Measurements from ENCODE around the gene RBM5.
"Not testable (repeated sequence)": the region's sequence is repeated elsewhere in the genome, so short reads cannot be mapped to it uniquely, and the experiment has no call there.

The RBM5 gene

DNA sequence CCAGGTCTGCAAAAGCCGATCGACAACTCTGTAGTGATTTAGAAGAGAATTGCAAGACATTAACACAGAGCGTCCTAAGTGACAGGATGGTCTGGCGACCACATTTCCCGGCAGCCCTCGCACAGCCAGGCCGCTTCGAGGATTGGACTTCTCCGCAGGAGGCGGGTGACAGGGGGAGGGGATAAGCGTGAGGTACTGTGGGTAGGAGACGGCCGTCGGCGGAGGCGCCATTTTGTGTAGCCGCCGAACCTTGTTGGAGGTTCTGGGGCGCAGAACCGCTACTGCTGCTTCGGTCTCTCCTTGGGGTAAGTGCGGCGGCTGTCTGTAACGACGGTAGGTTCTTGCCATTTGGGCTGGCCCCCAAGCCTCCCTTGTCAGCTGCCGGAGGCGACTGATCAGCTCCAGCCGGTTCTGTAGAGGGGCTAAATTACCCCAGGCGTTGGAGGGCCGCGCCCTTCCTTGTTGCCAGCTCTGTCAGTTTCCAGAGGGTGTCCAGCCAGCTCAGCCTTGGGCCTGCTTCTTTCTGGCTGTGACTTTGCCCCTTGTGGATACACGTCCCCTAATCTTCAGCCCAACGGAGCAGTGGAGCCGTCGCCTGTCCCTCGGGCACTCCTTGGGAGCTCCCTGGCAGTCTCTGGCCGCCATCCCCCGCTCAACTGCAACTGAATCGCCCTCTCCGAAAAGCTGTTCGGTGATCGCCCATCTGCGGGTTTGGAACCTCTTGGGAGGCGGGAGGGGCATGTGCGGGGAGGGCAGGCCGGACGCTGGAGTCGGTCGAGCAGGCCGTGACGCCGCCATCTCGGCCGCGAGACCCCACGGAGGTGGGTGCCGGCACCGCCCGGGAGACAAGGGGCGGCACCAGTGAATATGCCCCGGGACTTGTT lies at the start of gene RBM5:
Gene RBM5 (plus strand): TSS at position 195 of the 884 bp plus-strand sequence. CDS start 1,516 bp downstream, outside the sequence.
- H3K4me1 Mint-ChIP-seq: peaks cover 33% of the 10 kb centered on the region
- ATAC-seq: peak; percentile 100
- DNase-seq: peak; percentile 89 to 94
- no peaks in the 10 kb centered on the region for H3K27me3 Mint-ChIP-seq
- H3K27ac Mint-ChIP-seq: peak within 1 kb of the TSS; percentile 99 to 100
- peak within 1 kb of the TSS; percentile 91 to 96 for H3K4me3 Mint-ChIP-seq
- no peaks in the 10 kb centered on the region for H3K9me3 Mint-ChIP-seq

DNA sequence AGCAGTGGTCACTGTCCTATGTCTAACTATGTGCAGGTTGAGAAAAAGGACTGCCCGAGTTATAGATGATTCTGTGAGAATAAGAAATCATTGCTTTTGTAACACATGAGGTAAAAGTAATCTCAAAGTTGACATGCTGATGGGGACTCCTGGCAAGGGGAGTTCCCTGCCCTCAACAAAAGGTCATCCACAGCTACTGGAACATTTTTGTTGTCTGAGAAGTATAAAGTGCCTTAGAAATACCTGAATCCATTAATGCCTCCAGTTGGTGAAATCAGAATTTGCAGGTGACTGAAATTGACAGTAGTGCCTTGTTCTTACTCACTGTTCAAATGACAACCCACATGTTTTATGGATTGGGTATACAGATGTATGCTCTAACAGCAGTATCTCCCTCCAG lies 43.7 kb upstream of the RBM5 start:
- no peak for DNase-seq
- no peaks in the 10 kb centered on the region for H3K27me3 Mint-ChIP-seq
- ATAC-seq: peak; percentile 67
- H3K4me3 Mint-ChIP-seq: no peak overlapping the region
- no peaks in the 10 kb centered on the region for H3K9me3 Mint-ChIP-seq
- H3K4me1 Mint-ChIP-seq: peaks cover 14% of the 10 kb centered on the region
- no peak overlapping the region for H3K27ac Mint-ChIP-seq

DNA sequence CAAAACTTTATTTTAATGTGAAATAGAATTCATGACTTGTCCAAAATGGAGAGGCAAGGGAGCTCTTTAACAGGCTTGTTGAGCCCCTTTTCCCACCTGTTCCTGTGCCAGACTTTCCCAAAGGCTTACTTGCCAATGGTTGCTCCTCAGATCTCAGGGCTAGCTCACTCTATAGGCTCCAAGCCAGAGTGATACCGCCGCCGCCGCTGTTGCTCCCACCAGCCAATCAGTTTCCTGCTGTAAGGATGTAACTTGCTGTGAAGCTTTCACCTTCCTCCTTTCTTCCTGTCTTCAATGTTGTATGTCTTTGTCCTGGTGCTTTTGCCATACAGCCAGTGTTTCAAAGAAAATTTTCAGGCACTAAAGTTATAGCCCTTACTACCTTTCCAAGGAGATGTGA lies 41.3 kb upstream of the RBM5 start:
- ATAC-seq: no peak
- DNase-seq: no peak
- no peaks in the 10 kb centered on the region for H3K9me3 Mint-ChIP-seq
- peaks cover 18% of the 10 kb centered on the region for H3K4me1 Mint-ChIP-seq
- H3K27me3 Mint-ChIP-seq: no peaks in the 10 kb centered on the region
- no peak overlapping the region for H3K4me3 Mint-ChIP-seq
- H3K27ac Mint-ChIP-seq: no peak overlapping the region

DNA sequence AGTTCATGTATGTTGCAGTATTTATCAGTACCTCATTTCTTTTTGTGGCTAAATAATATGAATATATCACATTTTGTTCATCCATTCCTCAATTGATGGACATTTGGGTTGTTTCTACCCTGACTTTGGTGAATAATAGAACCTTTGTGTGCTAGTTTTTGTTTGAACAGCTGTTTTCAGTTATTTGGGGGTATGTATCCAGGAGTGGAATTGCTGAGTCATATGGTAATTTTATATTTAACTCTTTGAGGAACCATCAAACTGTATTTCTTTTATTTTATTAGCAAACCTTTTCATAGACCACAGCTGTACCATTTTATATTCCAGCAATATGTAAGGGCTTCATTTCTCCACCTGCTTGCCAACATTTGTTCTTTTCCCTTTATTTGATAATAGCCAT lies 38.4 kb upstream of the RBM5 start:
- Mint-ChIP-seq H3K27me3 (no peaks in the 10 kb centered on the region), H3K4me1 (peaks cover 7% of the 10 kb centered on the region), H3K4me3 (no peak overlapping the region), H3K9me3 (no peaks in the 10 kb centered on the region), H3K27ac (no peak overlapping the region)
- no peak for DNase-seq
- ATAC-seq: no peak

DNA sequence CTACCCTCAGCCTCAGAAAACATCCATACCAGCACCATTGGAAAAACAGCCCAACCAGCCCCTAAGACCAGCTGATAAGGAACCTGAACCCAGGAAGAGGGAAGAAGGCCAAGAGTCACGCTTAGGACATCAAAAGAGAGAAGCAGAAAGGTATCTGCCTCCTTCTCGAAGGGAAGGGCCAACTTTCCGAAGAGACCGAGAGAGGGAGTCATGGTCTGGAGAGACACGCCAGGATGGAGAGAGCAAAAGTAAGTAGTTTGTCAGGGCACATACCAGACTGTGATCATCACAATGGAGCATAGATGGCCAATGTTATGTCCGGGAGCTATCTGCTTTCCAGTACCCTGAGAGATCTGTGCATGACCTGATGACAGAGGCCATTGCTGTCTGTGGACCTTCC lies 31.0 kb upstream of the RBM5 start:
- ATAC-seq: no peak
- Mint-ChIP-seq H3K9me3 (no peaks in the 10 kb centered on the region), H3K27ac (peak overlapping the region; percentile 13 to 85), H3K4me3 (no peak overlapping the region), H3K27me3 (no peaks in the 10 kb centered on the region), H3K4me1 (no peaks in the 10 kb centered on the region)
- no peak for DNase-seq

DNA sequence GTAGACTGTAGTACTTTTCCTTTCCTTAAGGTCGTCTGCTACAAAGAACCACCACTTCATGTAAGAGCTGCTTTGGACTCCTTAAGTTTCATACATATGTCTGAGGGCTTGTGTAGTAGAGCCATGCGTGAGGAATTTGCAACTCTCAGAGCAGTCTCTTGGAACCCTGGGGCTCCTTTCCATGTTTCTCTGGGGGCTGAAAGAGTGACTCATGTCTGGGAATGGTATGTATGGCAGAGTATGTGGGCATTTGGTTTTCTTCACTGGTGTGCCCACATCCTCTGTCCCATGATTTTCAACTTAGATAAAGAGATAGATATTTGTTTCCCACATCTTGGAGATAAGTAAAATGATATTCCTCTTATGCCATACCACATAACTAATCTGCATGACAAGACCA lies 20.6 kb upstream of the RBM5 start:
- no peak overlapping the region for H3K27ac Mint-ChIP-seq
- no peaks in the 10 kb centered on the region for H3K4me1 Mint-ChIP-seq
- H3K9me3 Mint-ChIP-seq: no peaks in the 10 kb centered on the region
- DNase-seq (no peak), ATAC-seq (no peak)
- H3K4me3 Mint-ChIP-seq: no peak overlapping the region
- H3K27me3 Mint-ChIP-seq: no peaks in the 10 kb centered on the region

DNA sequence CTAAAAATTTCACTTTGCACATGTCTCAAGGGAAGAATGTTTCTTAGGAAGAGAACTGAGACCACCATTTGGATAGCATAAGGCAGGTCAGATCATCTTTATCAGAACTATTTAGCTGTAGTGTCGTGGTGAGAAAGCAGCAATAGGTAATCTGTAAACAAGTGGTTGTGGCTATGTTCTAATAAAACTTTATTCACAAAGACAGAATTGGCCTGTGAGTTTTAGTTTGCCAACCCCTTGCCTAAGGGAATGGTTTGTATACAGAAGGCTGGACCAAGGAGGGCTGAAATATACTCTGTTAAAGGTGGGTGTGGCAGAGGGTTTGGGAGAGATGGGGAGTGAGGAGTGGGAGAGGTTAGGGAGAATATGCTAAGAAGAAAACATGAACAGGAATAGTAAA lies 10.6 kb upstream of the RBM5 start:
- Mint-ChIP-seq H3K9me3 (no peaks in the 10 kb centered on the region), H3K4me3 (no peak overlapping the region), H3K27me3 (no peaks in the 10 kb centered on the region), H3K4me1 (peaks cover 12% of the 10 kb centered on the region), H3K27ac (no peak overlapping the region)
- DNase-seq: no peak
- ATAC-seq: no peak

DNA sequence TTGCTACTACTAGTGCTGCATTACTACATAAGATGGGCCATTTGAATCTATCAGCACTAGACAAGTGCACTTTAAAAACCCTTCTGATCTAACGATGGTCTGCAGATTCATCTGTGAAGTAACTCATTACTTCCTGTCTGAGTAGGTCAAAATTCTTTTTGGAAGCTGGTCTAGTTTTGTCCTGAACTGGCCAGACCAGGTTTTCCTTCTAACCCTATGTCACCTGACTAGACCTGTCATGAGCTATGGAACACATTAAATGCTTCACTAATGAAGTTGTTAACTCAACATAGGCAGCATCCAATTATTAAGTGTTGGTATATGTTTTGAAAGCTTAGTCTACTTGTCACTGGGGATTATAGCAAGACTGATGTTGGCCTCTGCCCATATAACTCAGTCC lies 10.1 kb upstream of the RBM5 start:
- ATAC-seq (peak; percentile 39), DNase-seq (no peak)
- Mint-ChIP-seq H3K27me3 (no peaks in the 10 kb centered on the region), H3K27ac (no peak overlapping the region), H3K4me3 (no peak overlapping the region), H3K4me1 (peaks cover 13% of the 10 kb centered on the region), H3K9me3 (no peaks in the 10 kb centered on the region)

DNA sequence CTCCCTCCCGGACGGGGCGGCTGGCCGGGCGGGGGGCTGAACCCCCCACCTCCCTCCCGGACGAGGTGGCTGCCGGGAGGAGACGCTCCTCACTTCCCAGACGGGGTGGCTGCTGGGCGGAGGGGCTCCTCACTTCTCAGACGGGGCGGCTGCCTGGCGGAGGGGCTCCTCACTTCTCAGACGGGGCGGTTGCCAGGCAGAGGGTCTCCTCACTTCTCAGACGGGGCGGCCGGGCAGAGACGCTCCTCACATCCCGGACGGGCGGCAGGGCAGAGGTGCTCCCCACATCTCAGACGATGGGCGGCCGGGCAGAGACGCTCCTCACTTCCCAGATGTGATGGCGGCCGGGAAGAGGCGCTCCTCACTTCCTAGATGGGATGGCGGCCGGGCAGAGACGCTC lies 3.8 kb upstream of the RBM5 start:
- not testable (repeated sequence) for H3K4me3 Mint-ChIP-seq, H3K27ac Mint-ChIP-seq, H3K27me3 Mint-ChIP-seq, H3K9me3 Mint-ChIP-seq, DNase-seq, ATAC-seq
- H3K4me1 Mint-ChIP-seq: peaks cover 22% of the 10 kb centered on the region

DNA sequence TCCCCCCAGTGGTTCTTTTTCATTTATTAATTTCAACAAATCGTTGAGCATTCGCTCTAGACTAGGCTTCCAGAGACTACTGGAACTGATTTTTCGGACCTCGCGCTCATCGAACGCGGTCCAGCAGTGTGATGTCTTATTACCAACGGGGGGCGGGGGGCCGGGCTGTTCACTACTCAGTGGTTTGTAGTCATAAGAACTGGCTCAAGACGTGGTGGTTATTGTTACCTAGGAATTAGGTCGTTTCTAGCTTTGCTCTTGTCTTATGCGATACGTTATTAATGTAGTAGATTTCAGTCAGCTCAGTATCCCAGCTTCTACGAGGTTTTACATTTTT lies 858 bp downstream of the RBM5 start:
- peak overlapping the region; percentile 99 to 100 for H3K27ac Mint-ChIP-seq
- no peaks in the 10 kb centered on the region for H3K9me3 Mint-ChIP-seq
- H3K4me3 Mint-ChIP-seq: peak overlapping the region; percentile 91 to 96
- peaks cover 33% of the 10 kb centered on the region for H3K4me1 Mint-ChIP-seq
- no peak for DNase-seq
- ATAC-seq: peak; percentile 1
- H3K27me3 Mint-ChIP-seq: no peaks in the 10 kb centered on the region

DNA sequence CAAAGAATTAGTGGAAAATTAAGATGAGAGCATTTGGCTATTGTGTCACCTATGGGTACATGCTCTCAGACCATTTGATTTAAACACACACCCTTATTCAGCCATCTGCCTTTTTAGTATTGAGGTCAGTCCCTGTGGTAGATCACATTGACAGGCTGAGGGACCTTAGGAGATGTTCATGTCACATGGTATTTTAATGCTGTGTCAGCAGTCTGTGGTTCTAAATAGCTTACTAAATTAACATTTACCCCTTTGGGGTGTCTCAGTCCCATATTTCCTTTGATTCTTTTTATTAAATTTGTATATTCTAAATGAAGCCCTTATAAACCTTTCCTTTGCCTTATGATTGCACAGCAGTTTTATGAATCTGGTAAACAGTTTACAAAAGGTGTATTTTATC lies 2.3 kb downstream of the RBM5 start:
- H3K4me1 Mint-ChIP-seq: peaks cover 40% of the 10 kb centered on the region
- ATAC-seq: no peak
- H3K27me3 Mint-ChIP-seq: no peaks in the 10 kb centered on the region
- no peaks in the 10 kb centered on the region for H3K9me3 Mint-ChIP-seq
- H3K27ac Mint-ChIP-seq: peak overlapping the region in 1 of 2 donors; percentile 99
- DNase-seq: no peak
- peak overlapping the region; percentile 91 to 96 for H3K4me3 Mint-ChIP-seq

DNA sequence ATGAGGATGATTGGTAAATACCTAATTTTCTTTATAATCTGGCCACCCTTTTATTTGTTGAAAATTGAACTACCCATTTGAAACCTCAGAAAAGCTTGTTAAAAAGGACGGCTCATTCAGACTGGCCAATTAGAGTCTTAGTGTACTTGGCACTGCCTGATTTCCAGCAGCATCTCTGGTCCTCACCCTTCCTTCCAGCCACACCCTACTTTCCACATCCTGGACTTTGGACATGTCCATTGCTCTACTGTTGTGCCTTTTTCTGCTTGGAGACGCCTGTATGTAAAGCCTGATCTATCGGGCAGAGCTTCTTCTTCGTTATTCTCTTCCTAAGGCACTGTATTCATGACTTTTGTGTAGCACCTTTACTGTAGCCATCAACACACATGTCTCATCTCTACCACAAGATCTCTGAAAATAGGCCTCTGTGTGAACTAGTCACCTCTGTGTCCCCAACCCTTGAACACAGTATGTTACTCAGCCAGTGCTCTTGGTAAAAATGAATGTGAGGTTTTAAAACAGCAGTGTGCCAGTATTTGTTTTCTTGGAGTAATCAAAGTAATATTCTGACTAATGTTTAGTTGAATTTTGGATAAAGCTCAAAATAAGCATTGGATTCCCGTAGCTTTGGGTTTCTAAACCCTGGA lies 6.8 kb downstream of the RBM5 start:
- no peak for ATAC-seq
- Mint-ChIP-seq H3K4me1 (peaks cover 33% of the 10 kb centered on the region), H3K9me3 (no peaks in the 10 kb centered on the region), H3K4me3 (no peak overlapping the region), H3K27me3 (no peaks in the 10 kb centered on the region), H3K27ac (peak overlapping the region; percentile 3 to 8)
- no peak for DNase-seq

DNA sequence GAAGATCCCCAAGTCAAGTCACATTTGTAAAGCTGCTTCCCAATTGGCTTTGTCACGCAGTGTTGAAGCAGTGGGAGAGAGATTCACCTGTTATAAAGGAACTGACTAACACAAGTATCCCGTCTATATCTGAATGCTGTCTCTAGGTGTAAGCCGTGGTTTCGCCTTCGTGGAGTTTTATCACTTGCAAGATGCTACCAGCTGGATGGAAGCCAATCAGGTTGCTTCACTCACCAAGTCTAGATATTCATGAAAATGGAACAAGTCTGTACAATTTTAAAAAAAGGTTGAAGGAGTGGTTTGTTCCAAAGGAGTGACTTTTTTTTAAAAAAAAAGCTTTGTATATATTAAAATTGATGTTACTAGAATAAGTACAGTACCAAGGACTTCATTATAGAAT lies 11.7 kb downstream of the RBM5 start:
- Mint-ChIP-seq H3K4me1 (peaks cover 11% of the 10 kb centered on the region), H3K9me3 (no peaks in the 10 kb centered on the region), H3K27me3 (no peaks in the 10 kb centered on the region), H3K4me3 (no peak overlapping the region), H3K27ac (no peak overlapping the region)
- ATAC-seq: no peak
- no peak for DNase-seq

DNA sequence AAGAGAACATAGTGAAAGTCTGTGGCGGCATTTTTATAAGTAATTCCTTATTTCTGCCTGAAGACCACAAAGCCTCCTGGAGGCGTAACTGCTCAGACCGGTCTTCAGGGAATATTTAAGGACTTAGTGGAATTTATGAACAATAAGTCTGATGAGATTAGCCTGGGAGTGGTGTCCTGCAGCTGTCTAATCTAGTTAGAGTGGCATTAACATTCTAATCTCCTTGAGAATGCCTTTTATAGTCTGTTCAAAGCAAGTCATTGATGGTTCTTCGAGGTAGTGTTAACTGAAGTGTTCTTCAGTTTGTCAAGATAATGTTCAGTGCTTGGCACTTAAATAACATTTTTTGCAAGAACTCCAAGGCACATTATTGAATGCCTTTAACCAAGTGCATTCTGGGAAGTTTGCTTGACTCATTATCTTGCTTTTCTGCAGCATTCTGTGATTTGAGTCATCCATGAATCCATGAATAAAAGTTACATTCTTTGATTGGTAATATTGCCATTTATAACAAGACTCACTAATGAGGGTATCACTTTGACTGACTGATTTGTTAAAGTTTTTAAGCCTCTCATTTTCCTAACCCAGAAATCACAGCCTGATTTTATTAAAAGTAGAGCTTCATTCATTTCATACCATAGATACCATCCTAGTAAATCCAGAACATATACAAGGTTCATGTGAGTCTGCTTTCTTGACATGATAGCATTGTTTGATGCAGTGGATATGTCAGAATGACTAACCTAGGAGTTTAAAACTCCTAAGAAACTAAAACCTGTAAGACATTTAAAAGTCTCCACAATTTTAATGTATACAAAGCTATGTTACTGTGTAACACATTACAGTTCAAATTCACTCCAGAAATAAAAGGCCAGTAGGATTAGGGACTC lies 12.5 kb downstream of the RBM5 start:
- Mint-ChIP-seq H3K4me1 (peaks cover 7% of the 10 kb centered on the region), H3K4me3 (no peak overlapping the region), H3K27ac (peak overlapping the region in 1 of 2 donors; percentile 61), H3K9me3 (no peaks in the 10 kb centered on the region), H3K27me3 (no peaks in the 10 kb centered on the region)
- no peak for ATAC-seq
- no peak for DNase-seq

DNA sequence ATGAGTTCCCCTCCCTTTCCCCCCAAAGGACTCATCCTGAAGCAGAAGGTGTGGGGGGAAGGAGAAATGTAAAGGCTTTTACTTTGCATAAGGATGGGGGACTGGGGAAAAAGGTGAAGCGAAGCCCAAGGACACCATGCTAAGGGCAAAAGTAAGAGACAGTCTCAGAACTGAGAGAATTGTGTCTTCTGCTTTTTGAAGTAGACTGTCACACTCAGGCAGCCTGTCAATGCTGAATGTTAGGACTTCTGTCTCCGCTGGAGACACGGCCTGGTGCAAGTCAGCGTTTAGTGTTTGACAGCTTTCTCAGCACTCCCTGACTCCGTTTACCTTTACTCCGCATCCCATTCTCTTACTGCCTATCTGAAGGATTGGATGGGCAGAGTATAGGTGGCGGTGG lies 13.8 kb downstream of the RBM5 start:
- Mint-ChIP-seq H3K4me1 (no peaks in the 10 kb centered on the region), H3K9me3 (no peaks in the 10 kb centered on the region), H3K27me3 (no peaks in the 10 kb centered on the region), H3K4me3 (no peak overlapping the region), H3K27ac (peak overlapping the region in 1 of 2 donors; percentile 72)
- DNase-seq (no peak), ATAC-seq (no peak)

DNA sequence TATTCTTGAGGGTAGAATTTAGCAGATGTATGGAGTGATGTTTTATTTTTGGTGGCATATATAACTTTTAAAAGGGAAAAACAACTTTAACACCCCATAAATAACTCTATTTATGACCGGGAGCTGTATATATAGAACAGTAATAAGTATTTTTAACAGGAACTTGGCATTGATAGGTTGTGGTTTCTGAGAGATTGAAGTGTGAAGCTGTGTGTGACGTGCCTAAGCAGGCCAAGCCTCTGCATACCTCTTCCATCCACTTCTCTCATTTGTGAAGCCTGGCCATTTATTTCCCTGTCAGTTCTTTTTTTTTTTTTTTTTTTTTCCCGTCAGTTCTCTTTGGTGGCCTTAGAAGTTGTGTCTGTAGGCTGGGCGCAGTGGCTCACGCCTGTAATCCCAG lies 23.0 kb downstream of the RBM5 start:
- DNase-seq: no peak
- ATAC-seq: no peak
- no peaks in the 10 kb centered on the region for H3K9me3 Mint-ChIP-seq
- no peaks in the 10 kb centered on the region for H3K4me1 Mint-ChIP-seq
- no peak overlapping the region for H3K27ac Mint-ChIP-seq
- no peaks in the 10 kb centered on the region for H3K27me3 Mint-ChIP-seq
- H3K4me3 Mint-ChIP-seq: no peak overlapping the region
